GM18508 (cell line): ENCODE data around the gene NBAS.

Experiments
- ATAC-seq: cut with Tn5 transposase; IDR thresholded peaks from one replicate; pipeline ENCODE4 v1.9.1; 2021; ENCODE audit warnings: moderate number of reproducible peaks; ENCODE audit not compliant: insufficient read depth, unreplicated experiment

Gene NBAS

GRCh38 chr2:15378148-15378908 lies 182.8 kb downstream of the NBAS start:
- ATAC-seq, result no peak

GRCh38 chr2:15377202-15377601 lies 183.9 kb downstream of the NBAS start:
- ATAC-seq, result no peak

GRCh38 chr2:15372019-15372418 lies 189.1 kb downstream of the NBAS start:
- ATAC-seq, result no peak

GRCh38 chr2:15369129-15369528 lies 192.0 kb downstream of the NBAS start:
- ATAC-seq, result no peak

DNA sequence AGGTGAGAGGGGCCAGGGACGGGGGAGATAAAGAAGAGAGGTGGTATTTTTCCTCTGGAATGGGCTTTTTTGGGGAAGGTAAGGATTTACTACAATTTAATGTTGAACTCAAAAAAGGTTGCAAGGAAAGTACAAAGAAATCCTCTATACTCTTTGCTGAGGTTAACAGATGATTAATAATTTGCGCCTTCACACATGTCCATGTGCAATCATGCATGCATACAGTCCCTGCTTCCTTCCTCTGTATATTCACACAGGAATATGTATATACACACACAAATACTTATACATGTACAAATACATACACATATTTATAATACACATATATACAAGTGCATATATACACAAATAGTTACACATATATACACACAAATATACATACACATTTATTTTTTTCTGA lies 193.4 kb downstream of the NBAS start:
- peak; percentile 50 for ATAC-seq

GRCh38 chr2:15367205-15367604 lies 193.9 kb downstream of the NBAS start:
- ATAC-seq, result no peak

DNA sequence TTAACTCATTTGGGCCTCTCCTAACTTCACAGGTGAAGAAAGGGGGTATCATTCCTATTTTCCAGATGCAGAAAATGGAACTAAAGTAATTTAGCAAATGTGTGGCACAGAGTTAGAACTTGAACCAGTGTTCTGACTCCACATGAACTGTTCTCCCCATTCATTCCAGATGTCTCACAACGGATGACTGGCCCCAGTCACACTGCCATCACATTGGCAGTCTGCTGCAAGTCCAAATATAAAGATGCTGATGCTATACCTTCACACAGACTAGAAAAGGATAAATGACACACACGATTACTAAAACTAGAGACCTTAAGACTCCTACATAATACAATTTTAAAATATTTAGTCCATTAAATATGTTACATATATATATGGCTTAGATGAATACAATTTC lies 195.7 kb downstream of the NBAS start:
- ATAC-seq, result no peak

DNA sequence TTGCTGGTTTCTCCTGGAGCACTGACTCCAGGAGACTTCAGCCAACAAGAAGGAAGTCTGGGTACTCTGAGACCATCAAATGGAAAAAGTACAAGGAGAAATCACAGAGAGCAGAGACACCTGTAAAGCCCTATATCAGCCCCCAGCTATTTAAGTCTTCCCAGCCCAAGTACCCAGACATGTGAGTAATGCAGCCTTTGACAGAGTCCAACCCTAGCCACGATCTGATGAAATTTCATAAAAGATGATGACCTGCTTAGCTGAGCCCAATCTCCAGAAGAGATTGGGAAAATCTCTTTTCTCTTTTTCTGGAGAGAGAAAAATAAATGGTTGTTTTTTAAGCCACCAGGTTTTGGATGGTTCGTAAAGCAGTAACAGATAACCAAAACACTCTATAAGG lies 196.6 kb downstream of the NBAS start:
- no peak for ATAC-seq

- no peak for ATAC-seq
These were observed 197.4 kb downstream of the NBAS start for GRCh38 chr2:15363734-15364133.

- ATAC-seq, result no peak
These were observed 198.0 kb downstream of the NBAS start for GRCh38 chr2:15363142-15363541.

DNA sequence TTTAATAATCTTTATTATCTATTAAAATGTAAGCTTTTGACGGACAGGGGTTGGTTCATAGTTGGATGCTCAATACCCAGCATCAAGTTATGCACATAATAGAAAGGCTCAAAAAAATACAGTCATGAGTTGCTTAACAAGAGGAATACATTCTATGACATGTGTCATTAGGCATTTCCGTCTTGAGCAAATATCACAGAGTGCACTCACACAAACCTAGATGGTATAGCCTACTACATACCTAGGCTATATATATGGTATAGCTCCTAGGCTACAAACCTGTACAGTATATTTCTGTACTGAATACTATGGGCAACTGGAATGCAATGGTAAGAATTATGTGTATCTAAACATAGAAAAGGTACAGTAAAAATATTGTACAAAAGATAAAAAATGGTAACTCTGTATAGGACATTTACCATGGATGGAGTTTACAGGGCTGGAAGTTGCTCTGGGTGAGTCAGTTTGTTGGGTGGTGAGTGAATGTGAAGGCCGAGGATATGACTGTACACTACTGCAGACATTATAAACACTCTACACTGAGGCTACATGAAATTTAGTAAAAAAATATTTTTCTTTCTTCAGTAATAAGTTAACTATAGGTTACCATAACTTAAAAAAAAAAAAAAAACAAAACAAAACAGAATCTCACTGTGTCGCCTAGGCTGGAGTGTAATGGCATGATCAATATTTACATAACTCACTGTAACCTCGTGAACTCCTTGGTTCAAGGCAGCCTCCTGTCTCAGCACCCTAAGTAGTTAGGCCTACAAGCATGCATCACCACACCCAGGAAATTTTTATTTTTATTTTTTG lies 201.2 kb downstream of the NBAS start:
- ATAC-seq, result no peak

DNA sequence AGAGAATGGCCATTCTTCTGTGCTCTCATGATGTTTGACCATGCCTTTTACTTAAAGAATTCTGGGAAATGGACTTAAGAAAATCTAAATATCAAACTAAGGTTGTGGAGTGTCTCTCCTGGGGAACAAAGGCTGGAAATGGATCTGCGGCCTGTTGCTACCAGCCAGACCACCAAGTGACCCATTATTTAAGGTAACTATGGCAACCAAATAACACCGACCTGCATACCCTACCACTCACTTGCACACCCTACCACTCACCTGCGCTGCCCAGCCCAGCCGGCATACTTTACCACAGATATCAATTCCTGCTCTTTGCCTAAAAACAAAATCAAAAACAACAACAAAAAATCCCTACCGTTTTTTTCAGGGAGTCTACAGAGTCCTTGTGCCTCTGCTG lies 203.2 kb downstream of the NBAS start:
- ATAC-seq, result no peak

- ATAC-seq, result no peak
These were observed 203.9 kb downstream of the NBAS start for GRCh38 chr2:15357186-15357585.

DNA sequence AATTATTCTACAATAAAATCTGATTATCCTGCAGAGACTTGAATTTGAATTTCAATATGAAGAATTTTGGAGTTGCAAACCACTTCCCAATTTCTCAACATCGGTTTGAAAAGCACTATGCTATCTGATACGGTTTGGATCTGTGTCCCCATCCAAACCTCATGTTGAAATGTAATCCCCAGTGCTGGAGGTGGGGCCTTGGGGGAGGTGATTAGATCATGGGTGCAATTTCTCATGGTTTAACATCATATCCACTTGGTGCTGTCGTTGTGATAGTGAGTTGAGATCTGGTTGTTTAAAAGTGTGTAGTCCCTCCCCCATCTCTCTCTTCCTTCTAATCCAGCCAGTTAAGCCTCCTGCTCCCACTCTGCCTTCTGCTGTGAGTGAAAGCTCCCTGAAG lies 205.7 kb downstream of the NBAS start:
- no peak for ATAC-seq

DNA sequence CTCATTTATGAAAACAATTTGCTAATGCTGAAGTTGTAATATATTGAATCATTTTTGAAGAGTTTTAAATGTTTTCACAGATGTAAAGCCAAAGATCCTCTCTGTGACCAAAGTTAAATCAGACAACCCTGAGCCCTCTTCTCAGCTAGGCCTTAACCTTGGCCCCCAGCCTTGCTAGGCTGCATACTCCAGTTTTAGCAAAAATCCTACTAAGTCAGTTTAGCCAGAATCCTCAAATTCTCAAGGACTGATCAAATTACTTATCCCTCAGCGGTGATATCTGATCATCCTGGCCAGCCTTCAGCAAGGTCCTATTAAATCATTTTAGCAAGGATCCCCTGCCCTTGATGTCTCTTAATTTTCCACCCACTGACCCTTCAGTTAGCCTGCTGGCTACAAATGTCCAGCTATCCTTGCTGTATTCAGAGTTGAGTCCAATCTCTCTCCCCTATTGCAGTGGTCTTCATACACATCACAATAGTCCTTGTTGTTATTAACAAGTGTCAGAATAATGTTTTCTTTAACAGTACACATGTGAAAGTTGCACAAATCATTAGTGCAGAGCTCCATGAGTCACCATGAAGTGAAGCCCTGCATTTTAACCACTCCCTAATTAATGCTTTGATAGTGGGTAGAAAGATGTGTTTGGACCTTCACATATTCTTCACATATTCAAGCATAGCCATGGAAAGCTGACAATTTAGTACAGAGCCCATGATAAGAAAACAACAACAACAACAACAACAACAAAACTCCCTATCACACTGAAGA lies 206.4 kb downstream of the NBAS start:
- ATAC-seq, result no peak

GRCh38 chr2:15352363-15352762 lies 208.8 kb downstream of the NBAS start:
- ATAC-seq, result no peak

DNA sequence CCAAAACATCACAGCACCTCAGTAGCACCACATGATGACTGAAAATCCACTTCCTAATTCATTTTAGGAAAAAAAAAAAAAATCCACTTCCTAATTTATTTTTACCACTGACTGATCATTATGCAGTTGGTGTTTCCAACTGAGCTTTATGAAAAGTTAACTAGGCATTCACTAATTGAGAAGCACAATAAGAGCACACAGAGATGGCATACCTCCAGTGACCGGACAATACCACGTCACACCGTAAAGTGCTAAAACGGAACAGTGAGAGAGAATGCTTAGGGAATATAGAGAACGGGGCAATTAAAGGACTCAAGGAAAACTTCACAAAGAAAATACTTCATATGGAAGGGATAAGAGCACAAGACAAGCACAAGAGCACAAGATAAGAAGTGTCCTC lies 212.5 kb downstream of the NBAS start:
- ATAC-seq, result no peak

DNA sequence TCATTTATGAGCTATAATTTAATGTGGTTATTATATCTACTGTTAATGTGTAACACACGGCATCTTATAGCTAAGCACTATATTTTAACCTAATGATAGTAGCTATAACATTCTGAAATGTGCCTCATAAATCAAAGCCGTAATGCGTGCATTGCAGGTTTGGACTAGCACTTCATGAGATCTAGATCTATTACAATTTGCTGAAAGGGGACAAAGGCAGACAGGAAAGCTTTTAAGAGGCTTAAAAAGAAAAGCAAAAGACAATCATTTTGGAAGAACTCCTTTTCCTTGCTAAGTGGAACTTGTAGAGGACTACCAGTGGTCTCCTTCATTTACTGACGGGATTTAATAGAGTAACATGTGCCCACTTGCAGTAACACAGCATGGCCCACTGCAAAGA lies 213.1 kb downstream of the NBAS start:
- ATAC-seq, result no peak

DNA sequence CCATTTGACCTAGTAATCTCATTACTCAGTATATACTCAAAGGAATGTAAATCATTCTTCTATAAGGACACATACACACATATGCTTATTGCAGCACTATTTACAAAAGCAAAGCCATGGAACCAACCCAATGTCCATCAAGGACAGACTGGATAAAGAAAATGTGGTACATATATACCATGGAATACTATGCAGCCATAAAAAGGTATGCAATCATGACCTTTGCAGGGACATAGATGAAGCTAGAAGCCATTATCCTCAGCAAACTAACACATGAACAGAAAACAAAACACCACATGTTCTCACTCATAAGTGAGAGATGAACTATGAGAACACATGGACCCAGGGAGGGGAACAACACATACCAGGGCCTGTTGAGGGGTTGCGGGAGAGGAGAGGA lies 214.5 kb downstream of the NBAS start:
- no peak for ATAC-seq

DNA sequence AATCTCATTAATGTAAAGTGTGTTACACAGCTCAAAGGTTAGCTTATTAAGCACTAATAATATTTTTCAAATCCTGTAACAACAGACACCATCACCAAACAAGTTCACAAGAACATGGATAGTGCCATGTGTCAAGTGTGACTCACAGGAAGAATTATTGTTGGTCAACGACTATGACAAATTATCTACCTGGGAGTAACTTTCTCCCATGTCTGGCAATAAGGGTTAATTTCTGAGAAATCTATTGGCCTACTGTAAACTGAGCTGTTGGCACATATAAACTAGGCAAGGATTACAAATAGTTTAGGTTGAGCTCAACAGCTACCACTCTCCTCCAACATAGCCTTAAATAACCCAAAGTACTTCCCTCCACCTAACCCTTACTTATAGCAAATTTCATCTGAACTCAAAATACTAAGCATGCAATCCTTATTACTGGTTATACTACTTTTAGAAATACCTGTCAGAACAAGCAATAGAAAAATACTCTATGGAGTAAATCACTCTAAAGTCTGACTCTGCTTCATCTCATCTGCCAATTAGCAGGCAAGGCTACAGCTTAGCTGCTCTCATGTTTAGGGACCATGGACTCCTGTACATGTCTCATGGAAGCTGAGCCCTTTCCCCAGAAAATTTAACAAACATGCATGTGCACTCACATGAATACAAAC lies 223.0 kb downstream of the NBAS start:
- ATAC-seq, result no peak
